ENCODE data around the gene CPLX1.

- TF ChIP-seq CTCF (conservative IDR thresholded peaks at IDR 0.05) (no peak), EZH2 (IDR thresholded peaks at IDR 0.05; ENCODE audit: low read depth) (no peak)
These were observed 74.3 kb downstream of the CPLX1 start for GRCh38 chr4:751676-752075.

Data from PC-9 (cell line).